ENCODE results near the gene TSHZ2. TPM values are rescaled to one million over a fixed set of nuclear protein-coding genes. Genes with fewer than 3 reads are reported as not detected.

TSHZ2 gene
- polyA plus RNA-seq, 1 donor from 2014 or later: 4.6 TPM

DNA sequence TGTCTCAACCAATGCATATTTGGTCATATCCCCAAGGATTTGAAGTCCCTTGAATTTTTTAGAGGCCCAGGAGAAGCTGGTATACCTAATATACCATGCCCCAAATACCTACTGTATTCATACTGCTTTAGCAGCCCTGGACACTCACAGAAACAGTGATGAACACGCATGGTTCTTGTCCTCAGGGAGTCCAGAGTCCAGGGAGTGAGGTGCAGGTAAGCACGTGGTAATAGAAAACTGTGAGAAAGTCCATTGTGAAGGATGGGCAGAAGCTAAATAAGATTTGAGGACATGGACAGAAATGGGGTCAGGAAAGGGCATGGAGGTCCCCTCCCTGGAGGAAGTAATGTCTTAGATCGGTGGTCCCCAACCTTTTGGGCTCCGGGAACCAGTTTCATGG lies 85.4 kb downstream of the TSHZ2 start:
- no peak overlapping the region for H3K4me2 ChIP-seq (ENCODE audit: low read length)
- no peak overlapping the region for H2AFZ ChIP-seq (ENCODE audit: low read depth, low read length)
- no peaks in the 10 kb centered on the region for H3K79me2 ChIP-seq (replicated peaks; ENCODE audit: insufficient read depth, low read length)
- H3K9me3 ChIP-seq (ENCODE audit: low read length): no peaks in the 10 kb centered on the region
- H3K27ac ChIP-seq (ENCODE audit: low read length): no peak overlapping the region
- H3K9me2 ChIP-seq (ENCODE audit: insufficient read depth, low read length): no peaks in the 10 kb centered on the region
- no peaks in the 10 kb centered on the region for H3F3A ChIP-seq (ENCODE audit: insufficient read depth, low read length, poor library complexity, severe bottlenecking)
- no peak overlapping the region for H3K9ac ChIP-seq (ENCODE audit: low read length)
- no peaks in the 10 kb centered on the region for H4K20me1 ChIP-seq (ENCODE audit: insufficient read depth)
- TF ChIP-seq SMC3 (conservative IDR thresholded peaks at IDR 0.05; ENCODE audit: poor library complexity) (no peak), MXI1 (conservative IDR thresholded peaks at IDR 0.05; ENCODE audit: poor library complexity, severe bottlenecking) (no peak), POLR2AphosphoS5 (IDR thresholded peaks at IDR 0.05) (no peak), REST (IDR thresholded peaks at IDR 0.05; ENCODE audit: borderline replicate concordance) (no peak), RAD21 (conservative IDR thresholded peaks at IDR 0.05) (no peak), TAF1 (IDR thresholded peaks at IDR 0.05; ENCODE audit: low read depth) (no peak), EP300 (conservative IDR thresholded peaks at IDR 0.05; ENCODE audit: poor library complexity, severe bottlenecking) (no peak), EZH2 (IDR thresholded peaks at IDR 0.05; ENCODE audit: borderline replicate concordance, insufficient read depth, low read length, poor library complexity, severe bottlenecking) (no peak)
- TF ChIP-seq, protein P1, sequence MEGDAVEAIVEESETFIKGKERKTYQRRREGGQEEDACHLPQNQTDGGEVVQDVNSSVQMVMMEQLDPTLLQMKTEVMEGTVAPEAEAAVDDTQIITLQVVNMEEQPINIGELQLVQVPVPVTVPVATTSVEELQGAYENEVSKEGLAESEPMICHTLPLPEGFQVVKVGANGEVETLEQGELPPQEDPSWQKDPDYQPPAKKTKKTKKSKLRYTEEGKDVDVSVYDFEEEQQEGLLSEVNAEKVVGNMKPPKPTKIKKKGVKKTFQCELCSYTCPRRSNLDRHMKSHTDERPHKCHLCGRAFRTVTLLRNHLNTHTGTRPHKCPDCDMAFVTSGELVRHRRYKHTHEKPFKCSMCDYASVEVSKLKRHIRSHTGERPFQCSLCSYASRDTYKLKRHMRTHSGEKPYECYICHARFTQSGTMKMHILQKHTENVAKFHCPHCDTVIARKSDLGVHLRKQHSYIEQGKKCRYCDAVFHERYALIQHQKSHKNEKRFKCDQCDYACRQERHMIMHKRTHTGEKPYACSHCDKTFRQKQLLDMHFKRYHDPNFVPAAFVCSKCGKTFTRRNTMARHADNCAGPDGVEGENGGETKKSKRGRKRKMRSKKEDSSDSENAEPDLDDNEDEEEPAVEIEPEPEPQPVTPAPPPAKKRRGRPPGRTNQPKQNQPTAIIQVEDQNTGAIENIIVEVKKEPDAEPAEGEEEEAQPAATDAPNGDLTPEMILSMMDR (IDR thresholded peaks at IDR 0.05; ENCODE audit: poor library complexity, severe bottlenecking): no peak
- no peaks in the 10 kb centered on the region for H3K36me3 ChIP-seq (ENCODE audit: insufficient read depth, low read length)
- no peak overlapping the region for H3K4me3 ChIP-seq (ENCODE audit: low read length)
- no peaks in the 10 kb centered on the region for H3K27me3 ChIP-seq (ENCODE audit: insufficient read depth, low read depth, low read length)

DNA sequence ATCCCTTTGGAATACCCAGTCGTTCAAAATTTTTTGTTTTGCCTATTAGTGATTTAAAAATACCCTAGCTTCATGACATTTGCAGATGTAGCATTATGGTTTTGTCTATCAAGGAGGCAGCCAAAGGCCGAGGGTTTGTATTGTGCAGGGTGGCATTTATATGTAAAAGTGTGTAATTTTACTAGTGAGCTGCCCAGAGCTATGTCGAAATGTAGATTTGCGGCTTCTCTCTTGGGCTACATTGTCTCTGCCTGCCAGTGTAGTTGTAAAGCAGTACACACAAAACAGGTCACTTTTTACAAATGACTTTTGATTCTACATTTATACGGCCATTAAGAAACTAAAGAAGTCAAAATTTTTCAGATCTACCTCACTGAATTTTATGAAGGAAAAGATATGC lies 87.7 kb downstream of the TSHZ2 start:
- H2AFZ ChIP-seq (ENCODE audit: low read depth, low read length): no peak overlapping the region
- no peaks in the 10 kb centered on the region for H3K27me3 ChIP-seq (ENCODE audit: insufficient read depth, low read depth, low read length)
- TF ChIP-seq RAD21 (conservative IDR thresholded peaks at IDR 0.05) (no peak), TAF1 (IDR thresholded peaks at IDR 0.05; ENCODE audit: low read depth) (no peak), REST (IDR thresholded peaks at IDR 0.05; ENCODE audit: borderline replicate concordance) (no peak), POLR2AphosphoS5 (IDR thresholded peaks at IDR 0.05) (no peak), EZH2 (IDR thresholded peaks at IDR 0.05; ENCODE audit: borderline replicate concordance, insufficient read depth, low read length, poor library complexity, severe bottlenecking) (no peak)
- TF ChIP-seq, protein P1 (IDR thresholded peaks at IDR 0.05; ENCODE audit: poor library complexity, severe bottlenecking): no peak
- H3K36me3 ChIP-seq (ENCODE audit: insufficient read depth, low read length): no peaks in the 10 kb centered on the region
- no peaks in the 10 kb centered on the region for H3K9me2 ChIP-seq (ENCODE audit: insufficient read depth, low read length)
- H3K79me2 ChIP-seq (replicated peaks; ENCODE audit: insufficient read depth, low read length): no peaks in the 10 kb centered on the region
- H3F3A ChIP-seq (ENCODE audit: insufficient read depth, low read length, poor library complexity, severe bottlenecking): no peaks in the 10 kb centered on the region
- H3K9ac ChIP-seq (ENCODE audit: low read length): no peak overlapping the region
- no peak overlapping the region for H3K4me3 ChIP-seq (ENCODE audit: low read length)
- no peak overlapping the region for H3K27ac ChIP-seq (ENCODE audit: low read length)
- H3K4me2 ChIP-seq (ENCODE audit: low read length): no peak overlapping the region
- H4K20me1 ChIP-seq (ENCODE audit: insufficient read depth): no peaks in the 10 kb centered on the region
- no peaks in the 10 kb centered on the region for H3K9me3 ChIP-seq (ENCODE audit: low read length)
